ENCODE measurements around the gene MDC1. TPM values are rescaled to one million over a fixed set of nuclear protein-coding genes. Genes with fewer than 3 reads are reported as not detected.

Gene MDC1
- polyA plus RNA-seq, 1 experiment: 7.5 TPM

DNA sequence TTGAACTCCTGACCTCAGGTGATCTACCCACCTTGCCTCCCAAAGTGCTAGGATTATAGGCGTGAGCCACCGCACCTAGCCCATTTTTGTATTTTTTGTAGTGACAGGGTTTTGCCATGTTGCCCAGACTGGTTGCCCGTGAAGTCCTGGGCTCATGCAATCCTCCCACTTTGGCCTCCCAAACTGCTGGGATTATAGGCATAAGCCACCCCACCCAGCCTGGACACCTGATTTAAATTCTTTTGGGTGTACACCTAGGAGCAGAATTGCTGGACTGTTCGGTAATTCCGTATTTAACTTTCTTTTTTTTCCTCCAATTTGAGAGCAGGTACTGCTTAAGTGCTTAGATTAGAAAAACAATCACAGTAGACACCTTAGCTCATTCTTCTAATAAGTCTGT lies 20.6 kb downstream of the MDC1 start:
- TF ChIP-seq, protein P1, sequence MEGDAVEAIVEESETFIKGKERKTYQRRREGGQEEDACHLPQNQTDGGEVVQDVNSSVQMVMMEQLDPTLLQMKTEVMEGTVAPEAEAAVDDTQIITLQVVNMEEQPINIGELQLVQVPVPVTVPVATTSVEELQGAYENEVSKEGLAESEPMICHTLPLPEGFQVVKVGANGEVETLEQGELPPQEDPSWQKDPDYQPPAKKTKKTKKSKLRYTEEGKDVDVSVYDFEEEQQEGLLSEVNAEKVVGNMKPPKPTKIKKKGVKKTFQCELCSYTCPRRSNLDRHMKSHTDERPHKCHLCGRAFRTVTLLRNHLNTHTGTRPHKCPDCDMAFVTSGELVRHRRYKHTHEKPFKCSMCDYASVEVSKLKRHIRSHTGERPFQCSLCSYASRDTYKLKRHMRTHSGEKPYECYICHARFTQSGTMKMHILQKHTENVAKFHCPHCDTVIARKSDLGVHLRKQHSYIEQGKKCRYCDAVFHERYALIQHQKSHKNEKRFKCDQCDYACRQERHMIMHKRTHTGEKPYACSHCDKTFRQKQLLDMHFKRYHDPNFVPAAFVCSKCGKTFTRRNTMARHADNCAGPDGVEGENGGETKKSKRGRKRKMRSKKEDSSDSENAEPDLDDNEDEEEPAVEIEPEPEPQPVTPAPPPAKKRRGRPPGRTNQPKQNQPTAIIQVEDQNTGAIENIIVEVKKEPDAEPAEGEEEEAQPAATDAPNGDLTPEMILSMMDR (IDR thresholded peaks at IDR 0.05; ENCODE audit: insufficient read depth, low read depth, low read length): no peak
- no peak for DNase-seq (ENCODE audit: low read depth)
- H3K4me3 ChIP-seq (ENCODE audit: low read depth, low read length): no peak overlapping the region
- H3K36me3 ChIP-seq (ENCODE audit: control insufficient read depth, insufficient read depth, low read length): no peaks in the 10 kb centered on the region
- ChIA-PET POLR2A (no interaction called here), CTCF (interaction anchor here (1.1 kb wide), 1 partner anchor 24 kb away, joined by 3 read pairs; the partner anchor contains the start of gene DHX16)
- H3K27me3 ChIP-seq (ENCODE audit: control insufficient read depth, insufficient read depth, low read length): no peaks in the 10 kb centered on the region

DNA sequence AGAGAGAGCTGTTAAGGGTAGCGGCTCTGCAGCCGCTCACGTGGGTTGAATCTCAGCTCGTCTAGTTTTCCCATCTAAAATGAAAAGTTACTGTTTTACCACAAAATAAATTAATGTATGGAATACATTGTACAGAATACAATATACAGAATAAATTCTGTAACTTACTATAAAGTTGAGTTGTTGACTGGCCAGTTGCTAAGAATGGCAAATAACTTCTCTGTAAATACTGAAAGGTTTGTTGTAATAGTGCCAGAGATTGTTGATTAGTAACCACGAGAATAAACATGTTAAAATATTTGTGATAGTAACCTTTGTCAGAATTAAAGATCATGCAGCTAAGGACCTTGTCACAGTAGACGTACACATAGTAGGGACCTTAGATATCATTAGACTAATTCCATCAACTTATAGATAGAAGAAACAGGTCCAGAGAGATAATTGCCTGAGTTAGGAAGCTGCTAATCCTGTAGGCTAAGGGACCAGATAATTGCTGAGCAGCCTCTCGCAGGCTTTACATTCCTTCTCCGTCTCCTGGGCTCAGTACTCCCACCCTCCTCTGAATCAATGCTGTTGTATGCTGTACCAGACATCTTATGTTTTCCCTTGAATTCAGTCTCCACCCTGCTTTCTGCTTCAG lies 25.8 kb downstream of the MDC1 start:
- DNase-seq (ENCODE audit: low read depth): no peak
- H3K4me3 ChIP-seq (ENCODE audit: low read depth, low read length): peak overlapping the region; percentile 75
- ChIA-PET CTCF (interaction anchor here (1.1 to 2.9 kb wide), 4 partner anchors 12 to 32 kb away, joined by 3 to 21 read pairs (median 8); no protein-coding TSS in a partner anchor), POLR2A (interaction anchor here (0.6 kb wide), 1 partner anchor 26 kb away, joined by 4 read pairs; no protein-coding TSS in a partner anchor)
- H3K27me3 ChIP-seq (ENCODE audit: control insufficient read depth, insufficient read depth, low read length): no peaks in the 10 kb centered on the region
- H3K36me3 ChIP-seq (ENCODE audit: control insufficient read depth, insufficient read depth, low read length): peaks cover 2% of the 10 kb centered on the region; the same call in 1 of the 2 replicates
- TF ChIP-seq, protein P1 (IDR thresholded peaks at IDR 0.05; ENCODE audit: insufficient read depth, low read depth, low read length): no peak

DNA sequence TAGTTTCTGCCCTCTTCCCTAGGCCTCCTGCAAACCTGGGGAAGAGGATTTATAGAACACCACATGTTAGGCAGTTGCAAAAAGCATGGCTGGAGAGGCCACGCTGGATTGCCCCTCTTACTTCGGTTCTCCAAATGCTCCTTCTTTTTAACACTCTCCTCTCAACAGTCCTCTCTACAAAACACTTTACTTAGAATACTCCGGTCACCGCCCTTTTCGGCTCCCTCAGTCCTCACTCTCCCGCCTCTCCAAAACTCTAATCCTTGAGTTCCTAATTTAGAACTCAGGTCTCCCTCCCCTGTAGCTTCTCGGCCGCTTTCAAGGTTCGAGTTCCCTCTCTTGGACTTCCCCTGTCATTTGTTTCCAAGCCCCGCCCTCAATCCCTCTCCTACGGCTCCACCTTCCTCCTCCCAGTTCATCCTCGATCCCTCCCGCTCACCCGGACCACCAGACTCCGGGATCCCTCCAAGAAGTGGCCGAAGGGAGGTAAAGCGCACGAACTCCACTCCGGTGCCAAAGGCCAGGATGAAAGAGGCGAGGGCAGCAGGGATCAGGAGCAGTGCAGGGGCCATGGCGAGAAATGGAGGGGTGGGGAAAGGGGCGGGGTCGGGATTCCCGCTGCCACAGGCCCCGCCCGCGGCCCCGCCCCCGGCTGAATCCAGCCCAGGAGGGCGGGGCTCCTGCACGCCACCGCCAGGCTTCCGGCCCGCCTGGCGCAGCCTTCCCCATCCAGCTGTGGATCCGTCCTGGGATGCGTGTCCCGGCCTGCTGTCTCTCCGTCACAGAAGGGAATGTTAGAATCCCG lies 26.5 kb downstream of the MDC1 start, which contains the start of gene NRM:
Gene NRM, minus strand, starts transcription at position 582 of the 805 bp plus-strand sequence. Its CDS starts 10 bp downstream, at position 572.
- CTCF ChIA-PET: interaction anchor here (1.2 to 3.6 kb wide), 4 partner anchors 12 to 32 kb away, joined by 4 to 22 read pairs (median 16); no protein-coding TSS in a partner anchor
- H3K36me3 ChIP-seq (ENCODE audit: control insufficient read depth, insufficient read depth, low read length): peaks cover 2% of the 10 kb centered on the region; the same call in 1 of the 2 replicates
- no peak for DNase-seq (ENCODE audit: low read depth)
- H3K4me3 ChIP-seq (ENCODE audit: low read depth, low read length): peak within 1 kb of the TSS; percentile 75
- no peaks in the 10 kb centered on the region for H3K27me3 ChIP-seq (ENCODE audit: control insufficient read depth, insufficient read depth, low read length)
- POLR2A ChIA-PET: interaction anchor here (0.6 kb wide), 1 partner anchor 27 kb away, joined by 4 read pairs; no protein-coding TSS in a partner anchor
- TF ChIP-seq, protein P1 (IDR thresholded peaks at IDR 0.05; ENCODE audit: insufficient read depth, low read depth, low read length): no peak

- no peaks in the 10 kb centered on the region for H3K27me3 ChIP-seq (ENCODE audit: control insufficient read depth, insufficient read depth, low read length)
- DNase-seq (ENCODE audit: low read depth): no peak
- H3K4me3 ChIP-seq (ENCODE audit: low read depth, low read length): no peak overlapping the region; the same call in 1 of the 2 replicates
- ChIA-PET POLR2A (no interaction called here), CTCF (interaction anchor here (2.3 to 3.6 kb wide), 3 partner anchors 11 to 33 kb away, joined by 6 to 22 read pairs (median 21); partner anchors contain the start of gene DHX16)
- H3K36me3 ChIP-seq (ENCODE audit: control insufficient read depth, insufficient read depth, low read length): peaks cover 2% of the 10 kb centered on the region; the same call in 1 of the 2 replicates
- TF ChIP-seq, protein P1 (IDR thresholded peaks at IDR 0.05; ENCODE audit: insufficient read depth, low read depth, low read length): no peak
Observed at GRCh38 chr6:30689985-30690384, 27.1 kb downstream of the MDC1 start.
